HG03159 (cell line): ENCODE measurements around the gene B4GALNT2.
"Not testable (repeated sequence)": the region's sequence is repeated elsewhere in the genome, so short reads cannot be mapped to it uniquely, and the experiment has no call there.

Experiments
- ATAC-seq: cut with Tn5 transposase; IDR thresholded peaks from one replicate; pipeline ENCODE4 v1.9.1; 2021; ENCODE audit warnings: mild to moderate bottlenecking, moderate library complexity; ENCODE audit not compliant: unreplicated experiment

The B4GALNT2 gene

DNA sequence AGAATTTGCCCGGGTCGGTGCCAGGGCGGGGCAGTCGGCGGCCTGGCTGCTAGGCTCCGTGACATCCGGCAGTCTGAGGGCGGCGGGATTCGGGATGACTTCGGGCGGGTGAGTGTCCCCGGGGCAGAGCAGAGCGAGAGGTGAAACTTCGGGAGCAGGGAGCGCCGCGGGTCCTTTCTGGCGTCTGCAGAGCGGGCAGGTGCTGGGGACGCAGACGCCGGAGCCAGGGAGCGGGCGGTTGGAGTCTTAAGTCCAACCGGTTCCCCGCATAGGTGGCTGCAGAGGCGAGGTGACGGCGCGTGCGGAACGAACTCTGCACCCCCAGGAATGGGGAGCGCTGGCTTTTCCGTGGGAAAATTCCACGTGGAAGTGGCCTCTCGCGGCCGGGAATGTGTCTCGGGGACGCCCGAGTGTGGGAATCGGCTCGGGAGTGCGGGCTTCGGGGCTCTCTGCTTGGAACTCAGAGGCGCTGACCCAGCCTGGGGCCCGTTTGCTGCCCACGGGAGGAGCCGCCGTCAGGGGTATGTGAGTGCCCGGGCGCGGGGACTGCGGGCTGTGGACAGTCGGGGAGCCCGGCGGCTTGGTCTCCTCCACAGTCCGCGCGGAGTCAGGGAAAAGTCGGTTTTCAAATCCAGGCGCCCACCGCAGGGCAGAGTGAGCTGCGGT is at the start of gene B4GALNT2:
B4GALNT2 (plus strand) TSS at position 71 of the 666 bp plus-strand sequence; CDS start at position 95, 24 bp downstream.
- no peak for ATAC-seq

DNA sequence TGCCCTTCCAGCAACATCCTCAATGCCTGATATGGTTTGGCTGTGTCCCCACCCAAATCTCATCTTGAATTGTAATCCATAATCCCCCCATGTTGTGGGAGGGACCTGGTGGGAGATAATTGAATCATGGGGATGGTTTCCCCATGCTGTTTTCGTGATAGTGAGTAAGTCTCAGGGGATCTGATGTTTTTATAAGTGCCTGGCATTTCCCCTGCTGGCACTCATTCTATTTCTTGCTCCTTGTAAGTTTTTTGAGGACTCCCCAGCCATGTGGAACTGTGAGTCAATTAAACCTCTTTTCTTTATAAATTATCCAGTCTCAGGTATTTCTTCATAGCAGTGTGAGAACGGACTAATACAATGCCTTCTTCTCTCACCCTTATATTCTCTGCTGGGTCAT is 47.5 kb upstream of the B4GALNT2 start:
- ATAC-seq, result not testable (repeated sequence)

GRCh38 chr17:49085565-49086315 is 46.8 kb upstream of the B4GALNT2 start:
- ATAC-seq, result no peak

DNA sequence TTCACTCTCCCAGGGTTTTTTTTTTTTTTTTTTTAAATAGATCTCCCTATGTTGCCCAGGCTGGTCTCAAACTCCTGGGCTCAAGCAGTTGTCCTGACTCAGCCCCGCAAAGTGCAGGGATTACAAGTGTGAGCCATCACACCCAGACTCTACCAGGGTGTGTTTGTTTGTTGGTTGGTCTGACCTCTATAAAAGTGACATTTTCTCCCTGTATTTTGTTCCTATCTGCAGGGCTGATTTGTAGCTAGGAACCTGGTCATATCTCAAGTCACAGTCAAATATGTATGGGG is 46.3 kb upstream of the B4GALNT2 start:
- ATAC-seq, result no peak

GRCh38 chr17:49086649-49087048 is 45.9 kb upstream of the B4GALNT2 start:
- ATAC-seq, result no peak

- no peak for ATAC-seq
Measured at GRCh38 chr17:49089094-49089493, 43.5 kb upstream of the B4GALNT2 start.

GRCh38 chr17:49090878-49091594 is 41.5 kb upstream of the B4GALNT2 start:
- no peak for ATAC-seq

GRCh38 chr17:49093131-49093530 is 39.4 kb upstream of the B4GALNT2 start:
- ATAC-seq, result no peak

GRCh38 chr17:49100601-49101000 is 32.0 kb upstream of the B4GALNT2 start:
- ATAC-seq, result no peak

DNA sequence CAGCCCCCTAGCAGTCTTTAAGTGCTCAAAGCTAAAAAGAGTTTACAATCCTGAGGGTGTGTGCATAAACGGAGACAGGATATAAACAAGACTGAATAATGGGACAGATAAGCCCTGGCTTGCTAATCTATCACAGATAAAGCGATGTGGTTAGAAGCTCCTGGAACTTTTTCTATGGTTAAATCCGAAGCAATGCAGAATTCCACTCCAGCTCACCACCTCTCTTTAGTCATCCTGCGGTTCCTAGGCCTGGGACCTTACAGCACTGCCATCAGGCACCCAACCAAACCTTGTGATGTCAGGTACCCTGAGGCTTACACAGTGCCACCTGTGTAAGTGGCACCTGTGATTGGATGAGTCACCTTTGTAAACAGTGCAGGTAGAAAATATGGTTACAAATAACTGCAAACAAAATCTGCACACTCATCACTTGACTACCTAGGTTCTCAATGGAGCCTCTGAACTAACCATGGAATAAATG is 31.5 kb upstream of the B4GALNT2 start:
- no peak for ATAC-seq

DNA sequence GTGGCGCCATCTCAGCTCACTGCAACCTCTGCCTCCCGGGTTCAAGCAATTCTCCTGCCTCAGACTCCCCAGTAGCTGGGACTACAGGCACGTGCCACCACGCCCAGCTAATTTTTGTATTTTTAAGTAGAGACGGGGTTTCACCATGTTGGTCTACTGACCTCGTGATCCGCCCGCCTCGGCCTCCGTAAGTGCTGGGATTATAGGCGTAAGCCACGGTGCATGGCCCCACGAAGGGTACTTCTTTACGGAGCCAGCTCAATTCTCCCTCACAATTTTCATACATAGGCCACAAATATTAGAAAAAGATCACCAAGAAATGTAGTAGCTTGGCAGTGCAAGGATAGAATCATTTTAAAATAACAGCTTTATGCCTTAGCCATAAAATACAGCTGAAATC is 29.2 kb upstream of the B4GALNT2 start:
- not testable (repeated sequence) for ATAC-seq

DNA sequence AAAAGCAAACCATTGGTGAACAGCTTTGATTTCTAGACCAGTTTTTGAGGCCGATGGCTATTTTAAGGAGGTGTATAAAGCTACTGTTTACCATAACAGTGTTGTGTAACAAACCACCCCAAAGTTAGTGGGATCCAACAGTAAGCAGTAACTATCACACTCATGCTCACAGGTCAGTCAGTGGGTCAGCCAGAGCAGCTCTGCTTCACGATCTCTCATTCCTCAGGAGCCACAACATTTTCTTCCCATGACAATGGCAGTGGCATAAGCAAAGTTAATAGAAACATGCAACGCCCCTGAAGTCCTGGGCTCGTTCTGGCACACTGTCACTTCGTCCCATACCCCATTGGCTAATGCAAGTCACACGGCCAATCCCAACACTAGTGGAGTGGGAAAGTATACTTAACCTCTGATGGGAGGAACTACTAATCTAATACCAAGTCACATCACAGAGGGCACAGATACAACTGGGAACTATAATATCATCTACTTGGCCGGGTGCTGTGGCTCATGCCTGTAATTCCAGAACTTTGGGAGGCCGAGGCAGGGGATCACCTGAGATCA is 28.0 kb upstream of the B4GALNT2 start:
- no peak for ATAC-seq

GRCh38 chr17:49106321-49107210 is 26.0 kb upstream of the B4GALNT2 start:
- no peak for ATAC-seq

GRCh38 chr17:49107211-49107557 is 25.4 kb upstream of the B4GALNT2 start:
- ATAC-seq, result no peak

- no peak for ATAC-seq
Measured at GRCh38 chr17:49108318-49108717, 24.3 kb upstream of the B4GALNT2 start.

- no peak for ATAC-seq
Measured at GRCh38 chr17:49110509-49110908, 22.1 kb upstream of the B4GALNT2 start.

GRCh38 chr17:49111934-49112333 is 20.6 kb upstream of the B4GALNT2 start:
- no peak for ATAC-seq

DNA sequence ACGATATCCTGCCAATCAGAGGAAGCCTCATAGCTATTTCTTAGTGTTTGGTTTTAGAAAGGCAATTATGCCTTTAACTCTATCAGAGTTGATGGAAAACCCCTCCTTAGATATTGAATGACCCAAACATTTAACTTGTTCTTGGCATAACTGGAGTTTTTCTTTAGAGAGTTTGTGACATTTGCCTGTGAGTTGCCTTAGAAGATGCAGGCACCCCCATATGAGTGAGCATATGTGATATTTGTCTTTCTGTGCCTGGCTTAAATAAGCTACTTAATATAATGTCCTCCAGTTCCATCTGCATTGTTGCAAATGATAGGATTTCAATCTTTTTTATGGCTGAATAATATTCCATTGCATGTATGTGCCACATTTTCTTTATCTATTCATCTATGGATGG is 19.6 kb upstream of the B4GALNT2 start:
- ATAC-seq, result no peak

DNA sequence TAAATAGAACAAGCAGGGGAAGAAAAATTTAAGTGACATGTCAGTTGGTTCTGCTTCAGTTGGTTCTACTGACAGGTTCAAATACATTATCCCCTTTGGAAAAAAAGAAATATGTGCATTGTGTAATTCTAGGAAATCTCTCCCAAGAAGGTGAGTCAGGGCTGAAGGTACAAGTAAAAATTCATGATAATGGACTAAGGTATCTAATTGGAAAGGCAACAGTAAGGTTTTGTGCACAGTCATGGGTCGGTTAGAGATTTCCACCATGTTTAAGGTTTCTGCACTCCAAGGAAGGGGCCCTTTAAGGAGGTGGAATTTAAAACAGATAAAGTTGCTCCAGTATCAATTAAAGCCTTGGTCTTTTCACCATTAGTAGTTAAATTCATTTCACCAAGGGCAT is 17.9 kb upstream of the B4GALNT2 start:
- no peak for ATAC-seq

- ATAC-seq, result no peak
Measured at GRCh38 chr17:49117587-49118230, 14.9 kb upstream of the B4GALNT2 start.
